Lower lobe of right lung (tissue), 2 donors: ENCODE results near the gene AGBL1. TPM values are rescaled to one million over a fixed set of nuclear protein-coding genes. Genes with fewer than 3 reads are reported as not detected.

Source experiments
- ATAC-seq, 2 donors: fragments of 200-7000 bp; cut with Tn5 transposase; one replicate each; pipeline ENCODE4 v1.9.1; 2020 to 2022; ENCODE audit warnings: mild to moderate bottlenecking in 2 of 2, moderate library complexity in 2 of 2
- DNase-seq: peaks from one replicate; pipeline ENCODE4 v3.0.0-alpha.2; 2020
- H3K27ac ChIP-seq: fragments of 200-600 bp; one replicate; pipeline ENCODE4 v1.8.0; 2022
- H3K27me3 ChIP-seq: fragments of 200-600 bp; one replicate; pipeline ENCODE4 v1.8.0; 2022; ENCODE audit warnings: low read depth
- H3K36me3 ChIP-seq: fragments of 200-600 bp; one replicate; pipeline ENCODE4 v1.8.0; 2022; ENCODE audit warnings: mild to moderate bottlenecking
- H3K4me1 ChIP-seq: fragments of 200-600 bp; one replicate; pipeline ENCODE4 v1.8.0; 2022
- H3K4me3 ChIP-seq: fragments of 200-600 bp; one replicate; pipeline ENCODE4 v1.8.0; 2022; ENCODE audit warnings: mild to moderate bottlenecking
- H3K9me3 ChIP-seq: fragments of 200-600 bp; one replicate; pipeline ENCODE4 v1.8.0; 2022
- CTCF ChIP-seq: fragments of 200-600 bp; IDR thresholded peaks from one replicate; pipeline ENCODE4 v1.8.0; 2022; ENCODE audit warnings: antibody characterized with exemption, mild to moderate bottlenecking
- intact Hi-C: fragments of 100-400 bp; cut with DNase I; formaldehyde crosslinking; loops from one replicate; pipeline ENCODE4 v1.11.0; 2022
- total RNA-seq: library from RNA; stranded (reverse); fragmentation: NEBNext Ultra II Directional; extraction: Animal tissue kit (Norgen Biotek cat#: 25700); gene quantifications from one replicate; pipeline ENCODE4 v1.2.1, GENCODE V29; 2021
- donor health status: DM: no; HTN: yes; CAD: no; lungs with severe emphysema.

Gene AGBL1
- total RNA-seq, 1 donor from 2014 or later = 12.0 TPM

- Histone ChIP-seq H3K27me3 (no peaks in the 10 kb centered on the region), H3K27ac (no peak overlapping the region), H3K4me3 (no peak overlapping the region), H3K4me1 (no peaks in the 10 kb centered on the region), H3K36me3 (no peaks in the 10 kb centered on the region), H3K9me3 (no peaks in the 10 kb centered on the region)
- ATAC-seq (no peak), DNase-seq (no peak)
- TF ChIP-seq CTCF = no peak
- intact Hi-C loops = no loop called here
Observed at GRCh38 chr15:86837294-86838061, 757.8 kb downstream of the AGBL1 start.

GRCh38 chr15:86839502-86839901, 759.8 kb downstream of the AGBL1 start:
- no peak for ATAC-seq

GRCh38 chr15:86840996-86841395, 761.3 kb downstream of the AGBL1 start:
- Histone ChIP-seq H3K27me3 (no peaks in the 10 kb centered on the region), H3K4me1 (no peaks in the 10 kb centered on the region), H3K36me3 (no peaks in the 10 kb centered on the region), H3K9me3 (no peaks in the 10 kb centered on the region), H3K4me3 (no peak overlapping the region), H3K27ac (no peak overlapping the region)
- ATAC-seq (no peak), DNase-seq (no peak)
- intact Hi-C loops = no loop called here
- no peak for TF ChIP-seq CTCF

More at GRCh38 chr15:86839502-86839901, 759.8 kb downstream of the AGBL1 start:
- no peak for TF ChIP-seq CTCF
- Histone ChIP-seq H3K27ac (no peak overlapping the region), H3K4me3 (no peak overlapping the region), H3K4me1 (no peaks in the 10 kb centered on the region), H3K27me3 (no peaks in the 10 kb centered on the region), H3K9me3 (no peaks in the 10 kb centered on the region), H3K36me3 (no peaks in the 10 kb centered on the region)
- intact Hi-C loops = no loop called here
- DNase-seq = no peak

- H3K36me3 ChIP-seq = no peaks in the 10 kb centered on the region
- intact Hi-C loops = no loop called here
- H3K27me3 ChIP-seq = no peaks in the 10 kb centered on the region
- no peak overlapping the region for H3K4me3 ChIP-seq
- no peak for ATAC-seq
- H3K27ac ChIP-seq = no peak overlapping the region
- no peak for TF ChIP-seq CTCF
- no peak for DNase-seq
- H3K4me1 ChIP-seq = no peaks in the 10 kb centered on the region
- no peaks in the 10 kb centered on the region for H3K9me3 ChIP-seq
Observed at GRCh38 chr15:86842199-86842598, 762.5 kb downstream of the AGBL1 start.

GRCh38 chr15:86846036-86846435, 766.4 kb downstream of the AGBL1 start:
- no peak for TF ChIP-seq CTCF
- H3K4me3 ChIP-seq = no peak overlapping the region
- no peaks in the 10 kb centered on the region for H3K27me3 ChIP-seq
- DNase-seq (no peak), ATAC-seq (no peak)
- intact Hi-C loops = no loop called here
- H3K9me3 ChIP-seq = no peaks in the 10 kb centered on the region
- H3K36me3 ChIP-seq = no peaks in the 10 kb centered on the region
- H3K4me1 ChIP-seq = no peaks in the 10 kb centered on the region
- H3K27ac ChIP-seq = no peak overlapping the region
